Adrenal gland (tissue), 12 donors: ENCODE results near the gene SLC39A5. TPM values are rescaled to one million over a fixed set of nuclear protein-coding genes. Genes with fewer than 3 reads are reported as not detected.
"Not testable (repeated sequence)": the region's sequence is repeated elsewhere in the genome, so short reads cannot be mapped to it uniquely, and the experiment has no call there.

Experiments used
- DNase-seq, 7 donors: peaks; one replicate each; pipeline ENCODE4 v3.0.0-alpha.2; 2019 to 2020
- H3K27ac ChIP-seq, 5 donors: fragments of 200-600 bp; sonication (generic) in 4 of 5; 1 replicate in 3 of 5; 2 replicates in 2 of 5; pipeline versions ENCODE4 v1.5.1 to v1.8.0; 2016 to 2020; ENCODE audit warnings: mild to moderate bottlenecking in 1 of 5
- H3K27me3 ChIP-seq: fragments of 200-600 bp; 2 replicates; pipeline ENCODE4 v1.8.0; 2021
- H3K36me3 ChIP-seq, 2 donors: fragments of 200-600 bp; replicated peaks in 1 of 2; 1 replicate in 1 of 2; 2 replicates in 1 of 2; pipeline versions ENCODE4 v1.5.1 to v1.8.0; 2018 to 2022
- H3K4me1 ChIP-seq, 2 donors: fragments of 200-600 bp; replicated peaks in 1 of 2; 1 replicate in 1 of 2; 2 replicates in 1 of 2; pipeline versions ENCODE4 v1.5.1 to v1.8.0; 2018 to 2021
- H3K4me3 ChIP-seq, 4 donors: fragments of 200-600 bp; sonication (generic) in 3 of 4; one replicate each; pipeline ENCODE4 v1.5.1; 2016 to 2018
- H3K9me3 ChIP-seq, 3 donors: fragments of 200-600 bp; sonication (generic) in 1 of 3; replicated peaks in 1 of 3; 1 replicate in 2 of 3; 2 replicates in 1 of 3; pipeline versions ENCODE4 v1.5.1 to v1.8.0; 2016 to 2021
- CTCF ChIP-seq, 6 experiments: fragments of 450-650 bp in 4 of 6; fragments of 200-600 bp in 2 of 6; sonication (generic) in 1 of 6; IDR thresholded peaks; 1 replicate in 5 of 6; 2 replicates in 1 of 6; pipeline versions ENCODE4 v1.5.1 to v1.8.0; 2016 to 2021; ENCODE audit warnings: antibody characterized with exemption in 6 of 6, mild to moderate bottlenecking in 2 of 6, moderate library complexity in 1 of 6
- POLR2A ChIP-seq, 2 donors: fragments of 450-650 bp; IDR thresholded peaks; one replicate each; pipeline ENCODE4 v1.6.1; 2017; ENCODE audit warnings: antibody characterized with exemption in 2 of 2, mild to moderate bottlenecking in 2 of 2, moderate library complexity in 1 of 2
- WGBS, 4 donors: extraction: QIAGEN DNeasy Blood & Tissue Kit in 2 of 4; methylation state at CpG; one replicate each; pipeline versions ENCODE4 v1.1.5 to v1.1.7; 2013 to 2017; 5-methylcytosine and 5-hydroxymethylcytosine counted together
- intact Hi-C, 2 donors: fragments of 100-400 bp; cut with DNase I; formaldehyde crosslinking; loops; one replicate each; pipeline versions ENCODE4 v1.14.1 to v1.15.0; 2022 to 2023
- polyA plus RNA-seq, 3 donors: library from polyadenylated mRNA; stranded (reverse); fragments of 200-250 nt in 2 of 3; fragments of 350-450 nt in 1 of 3; fragmentation: Illumina TruSeq in 1 of 3; extraction: RNeasy Lipid Tissue Mini Kit (QIAGEN cat#74804) in 1 of 3; gene quantifications; one replicate each; pipeline ENCODE4 v1.2.3, GENCODE V29; 2013 to 2014
- total RNA-seq, 9 donors: library from RNA; depleted of rRNA in 4 of 9; stranded (reverse); fragments of >200 nt in 4 of 9; fragments of 120-200 nt in 1 of 9; fragmentation: NEBNext Ultra II Directional in 1 of 9; extraction: Animal tissue kit (Norgen Biotek cat#: 25700) in 1 of 9; gene quantifications; one replicate each; pipeline versions ENCODE4 v1.1.0 to v1.2.4, GENCODE V29; 2013 to 2023
- donor health status: healthy with polysubstance abuse.
- donor health status: Bipolar disorder and iron deficiency.
- donor health status: DM: yes; HTN: yes; CAD: no.
- donor health status: DM: no; HTN: no; CAD: no.
- donor health status: DM: no; HTN: no; CAD: no.
- donor health status: DM: yes; HTN: yes; CAD: no.

SLC39A5 gene
- total and polyA plus RNA-seq, 12 donors: 0.50 to 2.0 (median 0.65) TPM; not detected in 7

GRCh38 chr12:56267443-56268071 is 37.7 kb downstream of the SLC39A5 start:
- H3K27ac ChIP-seq: peak overlapping the region in 4 of 5 donors; percentile 77 to 99 (median 90)
- intact Hi-C loops: no loop called here

GRCh38 chr12:56271031-56271430 is 41.2 kb downstream of the SLC39A5 start:
- no peaks in the 10 kb centered on the region for H3K27me3 ChIP-seq
- H3K4me1 ChIP-seq: peaks cover 22 to 23% of the 10 kb centered on the region in 2 donors
- TF ChIP-seq POLR2A (IDR thresholded peaks at IDR 0.05): no peak
- TF ChIP-seq CTCF (IDR thresholded peaks at IDR 0.05): peak; percentile 23 to 47 (median 40)
- 7 to 22% (median 15%) methylated on average over 1 of the region's 1 CpG for WGBS, 4 donors
- H3K4me3 ChIP-seq: no peak overlapping the region
- peaks cover 0 to 62% of the 10 kb centered on the region in 2 donors for H3K36me3 ChIP-seq
- no peak overlapping the region for H3K27ac ChIP-seq
- no peaks in the 10 kb centered on the region for H3K9me3 ChIP-seq
- intact Hi-C loops: no loop called here
- peak in 1 of 7 donors; percentile 39 for DNase-seq

More at GRCh38 chr12:56267443-56268071, 37.7 kb downstream of the SLC39A5 start:
- Histone ChIP-seq H3K9me3 (no peaks in the 10 kb centered on the region), H3K27me3 (no peaks in the 10 kb centered on the region), H3K4me3 (peak overlapping the region in 3 of 4 donors; percentile 16 to 85 (median 49)), H3K4me1 (peaks cover 23 to 24% of the 10 kb centered on the region in 2 donors), H3K36me3 (peaks cover 0 to 27% of the 10 kb centered on the region in 2 donors)
- 16 to 17% (median 17%) methylated on average over 21 of the region's 21 CpGs for WGBS, 4 donors
- TF ChIP-seq CTCF (IDR thresholded peaks at IDR 0.05): no peak
- TF ChIP-seq POLR2A (IDR thresholded peaks at IDR 0.05): peak in 1 of 2 donors; percentile 20
- peak; percentile 33 to 75 (median 58) for DNase-seq

- peaks cover 0 to 74% of the 10 kb centered on the region in 2 donors for H3K36me3 ChIP-seq
- not testable (repeated sequence) for H3K27ac ChIP-seq
These were observed 42.6 kb downstream of the SLC39A5 start for GRCh38 chr12:56272468-56272867.

GRCh38 chr12:56274299-56274698 is 44.4 kb downstream of the SLC39A5 start:
- no peaks in the 10 kb centered on the region for H3K9me3 ChIP-seq
- no peak for DNase-seq
- peaks cover 9% of the 10 kb centered on the region in 2 donors for H3K4me1 ChIP-seq
- peaks cover 0 to 92% of the 10 kb centered on the region in 2 donors for H3K36me3 ChIP-seq
- H3K27ac ChIP-seq: no peak overlapping the region
- no peak overlapping the region for H3K4me3 ChIP-seq
- intact Hi-C loops: no loop called here
- no peaks in the 10 kb centered on the region for H3K27me3 ChIP-seq
- 89 to 100% (median 94%) methylated on average over 2 of the region's 2 CpGs for WGBS, 4 donors
- no peak for TF ChIP-seq POLR2A (IDR thresholded peaks at IDR 0.05)
- TF ChIP-seq CTCF (IDR thresholded peaks at IDR 0.05): no peak

More at GRCh38 chr12:56272468-56272867, 42.6 kb downstream of the SLC39A5 start:
- DNase-seq, intact Hi-C loops, H3K4me3 ChIP-seq, H3K27me3 ChIP-seq, H3K9me3 ChIP-seq: not testable (repeated sequence)
- H3K4me1 ChIP-seq: peaks cover 14 to 16% of the 10 kb centered on the region in 2 donors
- 84 to 89% (median 87%) methylated on average over 2 of the region's 2 CpGs for WGBS, 4 donors

GRCh38 chr12:56278905-56279304 is 49.1 kb downstream of the SLC39A5 start:
- H3K9me3 ChIP-seq: no peaks in the 10 kb centered on the region
- H3K27ac ChIP-seq: no peak overlapping the region
- no peaks in the 10 kb centered on the region for H3K27me3 ChIP-seq
- 88 to 99% (median 93%) methylated on average over 3 of the region's 3 CpGs for WGBS, 4 donors
- no peak overlapping the region for H3K4me3 ChIP-seq
- no peak for TF ChIP-seq POLR2A (IDR thresholded peaks at IDR 0.05)
- no peak for TF ChIP-seq CTCF (IDR thresholded peaks at IDR 0.05)
- peaks cover 0 to 96% of the 10 kb centered on the region in 2 donors for H3K36me3 ChIP-seq
- DNase-seq: no peak
- intact Hi-C loops: no loop called here
- no peaks in the 10 kb centered on the region for H3K4me1 ChIP-seq
